Measurements from ENCODE around the gene DENND4B. TPM values are rescaled to one million over a fixed set of nuclear protein-coding genes. Genes with fewer than 3 reads are reported as not detected.

Gene DENND4B
- total and polyA plus RNA-seq, 4 donors = 9.7 to 27.2 (median 11.6) TPM

DNA sequence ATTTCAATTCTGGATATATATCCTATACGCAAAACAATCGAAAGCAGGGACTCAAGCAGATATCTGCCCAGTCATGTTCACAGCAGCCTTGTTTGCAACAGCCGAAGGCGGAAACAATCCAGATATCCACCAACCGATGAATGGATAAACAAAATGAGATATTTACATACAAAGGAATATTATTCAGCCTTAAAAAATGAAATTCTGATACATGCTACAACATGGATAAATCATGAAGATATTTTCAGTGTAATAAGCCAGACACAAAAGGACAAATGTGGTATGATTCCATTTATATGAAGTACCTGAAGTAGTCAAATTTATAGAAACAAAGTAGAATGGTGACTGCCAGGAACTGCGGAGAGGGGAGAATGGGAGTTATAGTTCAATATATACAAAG, 39.4 kb downstream of the DENND4B start:
- WGBS = 83% methylated on average over 6 of the region's 6 CpGs
- Histone ChIP-seq H3K36me3 (ENCODE audit: control insufficient read depth in 4 of 4, insufficient read depth in 3 of 4, low read depth in 1 of 4, low read length in 3 of 4) (peaks cover 0 to 7% (median 1%) of the 10 kb centered on the region in 4 donors), H3K27ac (ENCODE audit: low read depth in 1 of 2, low read length in 2 of 2) (no peak overlapping the region), H3K4me1 (ENCODE audit: control insufficient read depth in 4 of 4, insufficient read depth in 4 of 4, low read length in 3 of 4) (no peaks in the 10 kb centered on the region), H3K9me3 (ENCODE audit: control insufficient read depth in 4 of 4, low read length in 3 of 4) (no peaks in the 10 kb centered on the region), H3K4me3 (ENCODE audit: low read depth in 1 of 3, low read length in 3 of 3) (no peak overlapping the region), H3K9ac (ENCODE audit: low read depth in 1 of 2, low read length in 2 of 2) (no peak overlapping the region), H3K27me3 (ENCODE audit: control insufficient read depth in 4 of 4, insufficient read depth in 4 of 4, low read length in 3 of 4) (no peaks in the 10 kb centered on the region)
- no peak for DNase-seq (ENCODE audit: low spot score)
- TF ChIP-seq, protein P1, sequence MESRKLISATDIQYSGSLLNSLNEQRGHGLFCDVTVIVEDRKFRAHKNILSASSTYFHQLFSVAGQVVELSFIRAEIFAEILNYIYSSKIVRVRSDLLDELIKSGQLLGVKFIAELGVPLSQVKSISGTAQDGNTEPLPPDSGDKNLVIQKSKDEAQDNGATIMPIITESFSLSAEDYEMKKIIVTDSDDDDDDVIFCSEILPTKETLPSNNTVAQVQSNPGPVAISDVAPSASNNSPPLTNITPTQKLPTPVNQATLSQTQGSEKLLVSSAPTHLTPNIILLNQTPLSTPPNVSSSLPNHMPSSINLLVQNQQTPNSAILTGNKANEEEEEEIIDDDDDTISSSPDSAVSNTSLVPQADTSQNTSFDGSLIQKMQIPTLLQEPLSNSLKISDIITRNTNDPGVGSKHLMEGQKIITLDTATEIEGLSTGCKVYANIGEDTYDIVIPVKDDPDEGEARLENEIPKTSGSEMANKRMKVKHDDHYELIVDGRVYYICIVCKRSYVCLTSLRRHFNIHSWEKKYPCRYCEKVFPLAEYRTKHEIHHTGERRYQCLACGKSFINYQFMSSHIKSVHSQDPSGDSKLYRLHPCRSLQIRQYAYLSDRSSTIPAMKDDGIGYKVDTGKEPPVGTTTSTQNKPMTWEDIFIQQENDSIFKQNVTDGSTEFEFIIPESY (IDR thresholded peaks at IDR 0.05) = no peak
- TF ChIP-seq, protein P2, sequence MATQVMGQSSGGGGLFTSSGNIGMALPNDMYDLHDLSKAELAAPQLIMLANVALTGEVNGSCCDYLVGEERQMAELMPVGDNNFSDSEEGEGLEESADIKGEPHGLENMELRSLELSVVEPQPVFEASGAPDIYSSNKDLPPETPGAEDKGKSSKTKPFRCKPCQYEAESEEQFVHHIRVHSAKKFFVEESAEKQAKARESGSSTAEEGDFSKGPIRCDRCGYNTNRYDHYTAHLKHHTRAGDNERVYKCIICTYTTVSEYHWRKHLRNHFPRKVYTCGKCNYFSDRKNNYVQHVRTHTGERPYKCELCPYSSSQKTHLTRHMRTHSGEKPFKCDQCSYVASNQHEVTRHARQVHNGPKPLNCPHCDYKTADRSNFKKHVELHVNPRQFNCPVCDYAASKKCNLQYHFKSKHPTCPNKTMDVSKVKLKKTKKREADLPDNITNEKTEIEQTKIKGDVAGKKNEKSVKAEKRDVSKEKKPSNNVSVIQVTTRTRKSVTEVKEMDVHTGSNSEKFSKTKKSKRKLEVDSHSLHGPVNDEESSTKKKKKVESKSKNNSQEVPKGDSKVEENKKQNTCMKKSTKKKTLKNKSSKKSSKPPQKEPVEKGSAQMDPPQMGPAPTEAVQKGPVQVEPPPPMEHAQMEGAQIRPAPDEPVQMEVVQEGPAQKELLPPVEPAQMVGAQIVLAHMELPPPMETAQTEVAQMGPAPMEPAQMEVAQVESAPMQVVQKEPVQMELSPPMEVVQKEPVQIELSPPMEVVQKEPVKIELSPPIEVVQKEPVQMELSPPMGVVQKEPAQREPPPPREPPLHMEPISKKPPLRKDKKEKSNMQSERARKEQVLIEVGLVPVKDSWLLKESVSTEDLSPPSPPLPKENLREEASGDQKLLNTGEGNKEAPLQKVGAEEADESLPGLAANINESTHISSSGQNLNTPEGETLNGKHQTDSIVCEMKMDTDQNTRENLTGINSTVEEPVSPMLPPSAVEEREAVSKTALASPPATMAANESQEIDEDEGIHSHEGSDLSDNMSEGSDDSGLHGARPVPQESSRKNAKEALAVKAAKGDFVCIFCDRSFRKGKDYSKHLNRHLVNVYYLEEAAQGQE (IDR thresholded peaks at IDR 0.05) = no peak
- TF ChIP-seq SP1 (IDR thresholded peaks at IDR 0.05) = no peak
- TF ChIP-seq JUND (IDR thresholded peaks at IDR 0.05) = no peak
- TF ChIP-seq FOXA1 (IDR thresholded peaks at IDR 0.05) = no peak
- no peak for TF ChIP-seq RAD21 (IDR thresholded peaks at IDR 0.05)
- TF ChIP-seq GABPA (IDR thresholded peaks at IDR 0.05 in 1 of 2, conservative IDR thresholded peaks at IDR 0.05 in 1 of 2) = no peak
- TF ChIP-seq, protein P3, sequence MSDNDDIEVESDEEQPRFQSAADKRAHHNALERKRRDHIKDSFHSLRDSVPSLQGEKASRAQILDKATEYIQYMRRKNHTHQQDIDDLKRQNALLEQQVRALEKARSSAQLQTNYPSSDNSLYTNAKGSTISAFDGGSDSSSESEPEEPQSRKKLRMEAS (IDR thresholded peaks at IDR 0.05) = no peak
- TF ChIP-seq EGR1 (IDR thresholded peaks at IDR 0.05; ENCODE audit: low read depth in 2 of 2) = no peak
- no peak for TF ChIP-seq TAF1 (conservative IDR thresholded peaks at IDR 0.05)
- no peak for TF ChIP-seq YY1 (IDR thresholded peaks at IDR 0.05)
- TF ChIP-seq NR2F2 (IDR thresholded peaks at IDR 0.05) = no peak
- TF ChIP-seq HNF4A (conservative IDR thresholded peaks at IDR 0.05) = no peak
- no peak for TF ChIP-seq HNF4G (IDR thresholded peaks at IDR 0.05)
- no peak for TF ChIP-seq RXRA (IDR thresholded peaks at IDR 0.05)
- TF ChIP-seq, protein P4, sequence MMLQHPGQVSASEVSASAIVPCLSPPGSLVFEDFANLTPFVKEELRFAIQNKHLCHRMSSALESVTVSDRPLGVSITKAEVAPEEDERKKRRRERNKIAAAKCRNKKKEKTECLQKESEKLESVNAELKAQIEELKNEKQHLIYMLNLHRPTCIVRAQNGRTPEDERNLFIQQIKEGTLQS (IDR thresholded peaks at IDR 0.05) = no peak
- TF ChIP-seq FOXA2 (IDR thresholded peaks at IDR 0.05) = no peak
- TF ChIP-seq CTCF (IDR thresholded peaks at IDR 0.05; ENCODE audit: low read depth, low read length, missing input control) = no peak
